ENCODE results near the gene SORL1. TPM values are rescaled to one million over a fixed set of nuclear protein-coding genes. Genes with fewer than 3 reads are reported as not detected.
A peak's percentile ranks its signal among the peaks of the same experiment; 100 is the strongest.

Gene SORL1
- total and polyA plus RNA-seq, 7 donors = 3.2 to 19.8 (median 12.2) TPM

DNA sequence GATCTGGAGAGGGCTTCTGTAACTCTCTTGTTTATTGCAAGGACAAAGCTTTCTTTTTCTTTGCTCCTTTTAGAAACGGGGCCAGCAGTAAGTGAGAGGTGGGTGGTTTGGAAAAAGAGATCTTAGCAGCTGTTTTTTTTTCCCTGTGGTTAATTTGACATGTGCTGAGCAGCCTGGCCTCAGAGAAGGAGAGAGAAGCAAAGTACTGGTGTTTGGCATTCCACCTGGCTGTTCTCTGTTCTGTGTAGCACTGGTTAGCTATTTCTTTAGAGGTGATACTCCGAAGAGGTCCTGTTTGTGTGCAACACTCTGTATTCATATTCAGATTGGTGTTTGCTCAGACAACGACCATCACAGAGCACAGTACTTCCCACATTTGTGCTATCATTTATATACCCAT is 81.5 kb downstream of the SORL1 start:
- TF ChIP-seq EP300 (IDR thresholded peaks at IDR 0.05) = no peak
- no peak for TF ChIP-seq POLR2AphosphoS5 (IDR thresholded peaks at IDR 0.05)
- TF ChIP-seq POLR2A (IDR thresholded peaks at IDR 0.05) = no peak
- Histone ChIP-seq H3K27ac (no peak overlapping the region), H3K4me1 (peaks cover 0 to 5% (median 0%) of the 10 kb centered on the region in 4 donors), H3K27me3 (no peaks in the 10 kb centered on the region), H3K4me3 (no peak overlapping the region), H3K36me3 (no peaks in the 10 kb centered on the region), H3K9me3 (no peaks in the 10 kb centered on the region)
- WGBS, 2 donors = 54 to 70% methylated on average over 3 of the region's 3 CpGs
- intact Hi-C loops (cut with DNase I) = loop anchor here (5.0 kb wide), 2 partner anchors 81 to 216 kb away; partner anchors contain the start of genes SORL1 and SORL1-AS1
- no peak for DNase-seq

- Histone ChIP-seq H3K4me3 (no peak overlapping the region), H3K4me1 (peaks cover 0 to 5% (median 0%) of the 10 kb centered on the region in 4 donors), H3K27ac (no peak overlapping the region), H3K36me3 (no peaks in the 10 kb centered on the region), H3K9me3 (no peaks in the 10 kb centered on the region), H3K27me3 (no peaks in the 10 kb centered on the region)
- DNase-seq = no peak
- intact Hi-C loops (cut with DNase I) = loop anchor here (5.0 kb wide), 2 partner anchors 82 to 217 kb away; partner anchors contain the start of genes SORL1 and SORL1-AS1
- WGBS, 2 donors = 83 to 87% methylated on average over 12 of the region's 12 CpGs
- TF ChIP-seq CTCF (IDR thresholded peaks at IDR 0.05) (peak in 3 of 4 experiments; percentile 27 to 38 (median 31)), EP300 (IDR thresholded peaks at IDR 0.05) (no peak), POLR2AphosphoS5 (IDR thresholded peaks at IDR 0.05) (no peak), POLR2A (IDR thresholded peaks at IDR 0.05) (no peak)
These were observed 82.3 kb downstream of the SORL1 start for GRCh38 chr11:121534131-121535093.

- no peak overlapping the region for H3K27ac ChIP-seq
- H3K9me3 ChIP-seq = no peaks in the 10 kb centered on the region
- no peak overlapping the region for H3K4me3 ChIP-seq
- no peak for DNase-seq
- H3K27me3 ChIP-seq = no peaks in the 10 kb centered on the region
- H3K4me1 ChIP-seq = peaks cover 0 to 5% (median 0%) of the 10 kb centered on the region in 4 donors
- WGBS, 2 donors = 74 to 75% methylated on average over 6 of the region's 6 CpGs
- no peaks in the 10 kb centered on the region for H3K36me3 ChIP-seq
- intact Hi-C loops (cut with DNase I) = no loop called here
- TF ChIP-seq POLR2A (IDR thresholded peaks at IDR 0.05) (no peak), POLR2AphosphoS5 (IDR thresholded peaks at IDR 0.05) (no peak), CTCF (IDR thresholded peaks at IDR 0.05) (no peak), EP300 (IDR thresholded peaks at IDR 0.05) (no peak)
These were observed 83.1 kb downstream of the SORL1 start for GRCh38 chr11:121535129-121535796.

GRCh38 chr11:121536126-121536525 is 84.0 kb downstream of the SORL1 start:
- Histone ChIP-seq H3K27me3 (no peaks in the 10 kb centered on the region), H3K4me1 (peaks cover 0 to 5% (median 0%) of the 10 kb centered on the region in 4 donors), H3K9me3 (no peaks in the 10 kb centered on the region), H3K27ac (no peak overlapping the region), H3K36me3 (no peaks in the 10 kb centered on the region), H3K4me3 (no peak overlapping the region)
- TF ChIP-seq POLR2AphosphoS5 (IDR thresholded peaks at IDR 0.05) = no peak
- no peak for TF ChIP-seq EP300 (IDR thresholded peaks at IDR 0.05)
- TF ChIP-seq CTCF (IDR thresholded peaks at IDR 0.05) = no peak
- no peak for TF ChIP-seq POLR2A (IDR thresholded peaks at IDR 0.05)
- intact Hi-C loops (cut with DNase I) = no loop called here
- DNase-seq = no peak
- WGBS, 2 donors = 90 to 93% methylated on average over 6 of the region's 6 CpGs

GRCh38 chr11:121538054-121538453 is 85.9 kb downstream of the SORL1 start:
- no peak for TF ChIP-seq POLR2AphosphoS5 (IDR thresholded peaks at IDR 0.05)
- TF ChIP-seq POLR2A (IDR thresholded peaks at IDR 0.05) = no peak
- no peak for TF ChIP-seq CTCF (IDR thresholded peaks at IDR 0.05)
- TF ChIP-seq EP300 (IDR thresholded peaks at IDR 0.05) = no peak
- WGBS, 2 donors = 74 to 78% methylated on average over 1 of the region's 1 CpG
- H3K27me3 ChIP-seq = no peaks in the 10 kb centered on the region
- no peaks in the 10 kb centered on the region for H3K9me3 ChIP-seq
- no peak overlapping the region for H3K27ac ChIP-seq
- peaks cover 0 to 5% (median 0%) of the 10 kb centered on the region in 4 donors for H3K4me1 ChIP-seq
- H3K36me3 ChIP-seq = no peaks in the 10 kb centered on the region
- no peak overlapping the region for H3K4me3 ChIP-seq
- DNase-seq = no peak
- intact Hi-C loops (cut with DNase I) = no loop called here
